Adrenal gland (tissue), 12 donors: ENCODE measurements around the gene ATRIP. TPM values are rescaled to one million over a fixed set of nuclear protein-coding genes. Genes with fewer than 3 reads are reported as not detected.

ENCODE experiments used
- DNase-seq, 7 donors: peaks; one replicate each; pipeline ENCODE4 v3.0.0-alpha.2; 2019 to 2020
- H3K27ac ChIP-seq, 5 donors: fragments of 200-600 bp; sonication (generic) in 4 of 5; 1 replicate in 3 of 5; 2 replicates in 2 of 5; pipeline versions ENCODE4 v1.5.1 to v1.8.0; 2016 to 2020; ENCODE audit warnings: mild to moderate bottlenecking in 1 of 5
- H3K27me3 ChIP-seq: fragments of 200-600 bp; 2 replicates; pipeline ENCODE4 v1.8.0; 2021
- H3K36me3 ChIP-seq, 2 donors: fragments of 200-600 bp; replicated peaks in 1 of 2; 1 replicate in 1 of 2; 2 replicates in 1 of 2; pipeline versions ENCODE4 v1.5.1 to v1.8.0; 2018 to 2022
- H3K4me1 ChIP-seq, 2 donors: fragments of 200-600 bp; replicated peaks in 1 of 2; 1 replicate in 1 of 2; 2 replicates in 1 of 2; pipeline versions ENCODE4 v1.5.1 to v1.8.0; 2018 to 2021
- H3K4me3 ChIP-seq, 4 donors: fragments of 200-600 bp; sonication (generic) in 3 of 4; one replicate each; pipeline ENCODE4 v1.5.1; 2016 to 2018
- H3K9me3 ChIP-seq, 3 donors: fragments of 200-600 bp; sonication (generic) in 1 of 3; replicated peaks in 1 of 3; 1 replicate in 2 of 3; 2 replicates in 1 of 3; pipeline versions ENCODE4 v1.5.1 to v1.8.0; 2016 to 2021
- POLR2A ChIP-seq, 2 donors: fragments of 450-650 bp; IDR thresholded peaks; one replicate each; pipeline ENCODE4 v1.6.1; 2017; ENCODE audit warnings: antibody characterized with exemption in 2 of 2, mild to moderate bottlenecking in 2 of 2, moderate library complexity in 1 of 2
- WGBS, 4 donors: extraction: QIAGEN DNeasy Blood & Tissue Kit in 2 of 4; methylation state at CpG; one replicate each; pipeline versions ENCODE4 v1.1.5 to v1.1.7; 2013 to 2017; 5-methylcytosine and 5-hydroxymethylcytosine counted together
- intact Hi-C, 2 donors: fragments of 100-400 bp; cut with DNase I; formaldehyde crosslinking; loops; one replicate each; pipeline versions ENCODE4 v1.14.1 to v1.15.0; 2022 to 2023
- polyA plus RNA-seq, 3 donors: library from polyadenylated mRNA; stranded (reverse); fragments of 200-250 nt in 2 of 3; fragments of 350-450 nt in 1 of 3; fragmentation: Illumina TruSeq in 1 of 3; extraction: RNeasy Lipid Tissue Mini Kit (QIAGEN cat#74804) in 1 of 3; gene quantifications; one replicate each; pipeline ENCODE4 v1.2.3, GENCODE V29; 2013 to 2014
- total RNA-seq, 9 donors: library from RNA; depleted of rRNA in 4 of 9; stranded (reverse); fragments of >200 nt in 4 of 9; fragments of 120-200 nt in 1 of 9; fragmentation: NEBNext Ultra II Directional in 1 of 9; extraction: Animal tissue kit (Norgen Biotek cat#: 25700) in 1 of 9; gene quantifications; one replicate each; pipeline versions ENCODE4 v1.1.0 to v1.2.4, GENCODE V29; 2013 to 2023
- TF ChIP-seq, protein P1 (sequence below), 6 experiments: fragments of 450-650 bp in 4 of 6; fragments of 200-600 bp in 2 of 6; sonication (generic) in 1 of 6; IDR thresholded peaks; 1 replicate in 5 of 6; 2 replicates in 1 of 6; pipeline versions ENCODE4 v1.5.1 to v1.8.0; 2016 to 2021; ENCODE audit warnings: antibody characterized with exemption in 6 of 6, mild to moderate bottlenecking in 2 of 6, moderate library complexity in 1 of 6
- donor health status: healthy with polysubstance abuse.
- donor health status: Bipolar disorder and iron deficiency.
- donor health status: DM: yes; HTN: yes; CAD: no.
- donor health status: DM: no; HTN: no; CAD: no.
- donor health status: DM: no; HTN: no; CAD: no.
- donor health status: DM: yes; HTN: yes; CAD: no.

The ATRIP gene
- total and polyA plus RNA-seq, 12 donors, result 5.1 to 15.9 (median 6.8) TPM

DNA sequence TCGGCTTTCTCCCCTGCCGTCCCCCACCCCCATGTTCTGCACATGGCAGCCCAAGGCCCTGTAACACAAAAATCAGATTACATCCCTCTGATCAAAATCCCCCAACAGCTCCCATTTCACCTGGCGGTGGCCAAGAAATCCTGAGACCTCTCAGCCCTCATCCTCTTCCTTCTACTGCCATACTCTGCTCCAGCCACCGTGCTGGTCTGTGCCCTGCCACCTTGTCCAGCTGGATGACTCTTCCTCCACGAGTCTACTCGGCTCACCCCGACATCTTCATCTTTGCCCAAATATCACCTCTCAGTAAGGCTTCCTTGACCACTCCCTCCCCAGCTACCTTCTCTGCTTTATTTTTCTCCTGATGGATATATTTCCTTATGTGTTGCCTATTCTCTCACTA, 9.7 kb upstream of the ATRIP start:
- DNase-seq, result no peak
- Histone ChIP-seq H3K4me3 (no peak overlapping the region), H3K36me3 (peaks cover 0 to 19% of the 10 kb centered on the region in 2 donors), H3K4me1 (peaks cover 16 to 24% of the 10 kb centered on the region in 2 donors), H3K27me3 (no peaks in the 10 kb centered on the region), H3K27ac (no peak overlapping the region), H3K9me3 (no peaks in the 10 kb centered on the region)
- 76 to 81% (median 79%) methylated on average over 7 of the region's 7 CpGs for WGBS, 4 donors
- TF ChIP-seq POLR2A (IDR thresholded peaks at IDR 0.05), result no peak
- TF ChIP-seq, protein P1, sequence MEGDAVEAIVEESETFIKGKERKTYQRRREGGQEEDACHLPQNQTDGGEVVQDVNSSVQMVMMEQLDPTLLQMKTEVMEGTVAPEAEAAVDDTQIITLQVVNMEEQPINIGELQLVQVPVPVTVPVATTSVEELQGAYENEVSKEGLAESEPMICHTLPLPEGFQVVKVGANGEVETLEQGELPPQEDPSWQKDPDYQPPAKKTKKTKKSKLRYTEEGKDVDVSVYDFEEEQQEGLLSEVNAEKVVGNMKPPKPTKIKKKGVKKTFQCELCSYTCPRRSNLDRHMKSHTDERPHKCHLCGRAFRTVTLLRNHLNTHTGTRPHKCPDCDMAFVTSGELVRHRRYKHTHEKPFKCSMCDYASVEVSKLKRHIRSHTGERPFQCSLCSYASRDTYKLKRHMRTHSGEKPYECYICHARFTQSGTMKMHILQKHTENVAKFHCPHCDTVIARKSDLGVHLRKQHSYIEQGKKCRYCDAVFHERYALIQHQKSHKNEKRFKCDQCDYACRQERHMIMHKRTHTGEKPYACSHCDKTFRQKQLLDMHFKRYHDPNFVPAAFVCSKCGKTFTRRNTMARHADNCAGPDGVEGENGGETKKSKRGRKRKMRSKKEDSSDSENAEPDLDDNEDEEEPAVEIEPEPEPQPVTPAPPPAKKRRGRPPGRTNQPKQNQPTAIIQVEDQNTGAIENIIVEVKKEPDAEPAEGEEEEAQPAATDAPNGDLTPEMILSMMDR (IDR thresholded peaks at IDR 0.05), result no peak
- intact Hi-C loops, result loop anchor here (5.0 to 10.0 kb wide), 4 partner anchors 40 to 242 kb away; no protein-coding TSS in a partner anchor

DNA sequence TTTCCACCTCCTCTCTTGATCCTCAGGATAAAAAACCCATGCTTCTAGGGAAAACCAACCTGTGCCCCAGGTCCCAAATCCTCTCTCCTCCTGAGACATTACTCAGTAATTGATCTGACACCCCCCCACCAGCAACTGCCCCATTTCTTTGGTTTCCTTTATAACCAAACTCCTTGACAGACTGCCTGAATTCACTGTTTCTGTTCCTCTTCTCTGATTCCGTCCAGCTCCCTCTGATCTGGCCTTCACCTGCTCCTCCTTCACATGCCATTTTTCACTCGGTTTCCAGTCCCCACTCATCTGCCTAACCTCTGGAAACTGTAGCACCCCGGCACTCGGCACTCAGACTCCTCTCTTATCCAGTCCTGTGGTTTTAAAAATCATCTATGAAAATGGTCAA, 8.7 kb upstream of the ATRIP start:
- H3K27me3 ChIP-seq, result no peaks in the 10 kb centered on the region
- H3K36me3 ChIP-seq, result peaks cover 0 to 13% of the 10 kb centered on the region in 2 donors
- H3K27ac ChIP-seq, result no peak overlapping the region
- no peak overlapping the region for H3K4me3 ChIP-seq
- peaks cover 18 to 29% of the 10 kb centered on the region in 2 donors for H3K4me1 ChIP-seq
- H3K9me3 ChIP-seq, result no peaks in the 10 kb centered on the region
- intact Hi-C loops, result loop anchor here (5.0 to 10.0 kb wide), 4 partner anchors 41 to 243 kb away; no protein-coding TSS in a partner anchor
- 66 to 81% (median 74%) methylated on average over 4 of the region's 4 CpGs for WGBS, 4 donors
- TF ChIP-seq, protein P1 (IDR thresholded peaks at IDR 0.05), result no peak
- TF ChIP-seq POLR2A (IDR thresholded peaks at IDR 0.05), result no peak
- no peak for DNase-seq

DNA sequence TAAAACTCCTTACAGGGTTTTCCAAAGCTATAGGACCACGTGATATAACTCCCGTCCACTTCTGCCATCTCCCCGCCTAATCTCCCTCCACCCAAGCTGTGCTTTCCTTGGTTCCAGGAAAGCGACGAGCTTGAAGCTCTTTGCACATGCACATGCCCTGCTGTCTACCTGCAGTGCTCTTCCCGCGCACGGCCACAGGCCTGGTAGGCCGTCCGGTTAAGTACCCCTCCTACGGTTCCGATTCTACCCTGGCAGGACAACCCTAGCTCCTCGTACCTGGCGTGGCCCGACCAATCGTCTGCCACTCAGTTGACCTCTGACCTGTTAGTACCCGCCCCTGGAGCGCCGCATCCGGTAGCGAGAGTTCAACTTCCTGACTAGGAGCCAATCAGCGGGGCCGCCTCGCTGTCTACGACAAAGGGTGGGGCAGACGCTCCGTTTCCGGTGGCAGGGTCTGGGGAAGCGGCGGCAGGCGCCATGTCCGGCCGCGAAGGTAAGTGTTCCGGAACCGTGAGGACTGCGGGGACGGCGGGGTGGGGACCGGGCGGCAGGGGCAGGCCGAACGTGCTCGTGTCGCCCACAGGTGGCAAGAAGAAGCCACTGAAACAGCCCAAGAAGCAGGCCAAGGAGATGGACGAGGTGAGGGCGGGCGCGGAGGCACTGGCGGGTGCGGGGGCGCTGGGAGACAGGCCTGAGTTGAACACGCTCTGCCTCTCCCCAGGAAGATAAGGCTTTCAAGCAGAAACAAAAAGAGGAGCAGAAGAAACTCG, 6.5 kb upstream of the ATRIP start, which contains the start of the genes CCDC51 and TMA7:
CCDC51 (minus strand) TSS at position 300 of the 770 bp plus-strand sequence. CDS start 4,991 bp downstream, outside the sequence.
TMA7 (plus strand) TSS at position 438 of the 770 bp plus-strand sequence; CDS start at position 478, 40 bp downstream.
- peak; percentile 80 to 91 for TF ChIP-seq POLR2A (IDR thresholded peaks at IDR 0.05)
- TF ChIP-seq, protein P1 (IDR thresholded peaks at IDR 0.05), result no peak
- peak; percentile 98 to 99 (median 99) for DNase-seq
- Histone ChIP-seq H3K36me3 (peaks cover 0 to 22% of the 10 kb centered on the region in 2 donors), H3K4me3 (peak within 1 kb of the TSS; percentile 71 to 99 (median 92)), H3K27me3 (no peaks in the 10 kb centered on the region), H3K9me3 (no peaks in the 10 kb centered on the region), H3K27ac (peak within 1 kb of the TSS; percentile 67 to 95 (median 91)), H3K4me1 (peaks cover 18 to 29% of the 10 kb centered on the region in 2 donors)
- 0 to 1% (median 0%) methylated on average over 36 to 54 of the region's 54 CpGs for WGBS, 4 donors
- intact Hi-C loops, result loop anchor here (5.0 to 10.0 kb wide), 4 partner anchors 43 to 245 kb away; no protein-coding TSS in a partner anchor

DNA sequence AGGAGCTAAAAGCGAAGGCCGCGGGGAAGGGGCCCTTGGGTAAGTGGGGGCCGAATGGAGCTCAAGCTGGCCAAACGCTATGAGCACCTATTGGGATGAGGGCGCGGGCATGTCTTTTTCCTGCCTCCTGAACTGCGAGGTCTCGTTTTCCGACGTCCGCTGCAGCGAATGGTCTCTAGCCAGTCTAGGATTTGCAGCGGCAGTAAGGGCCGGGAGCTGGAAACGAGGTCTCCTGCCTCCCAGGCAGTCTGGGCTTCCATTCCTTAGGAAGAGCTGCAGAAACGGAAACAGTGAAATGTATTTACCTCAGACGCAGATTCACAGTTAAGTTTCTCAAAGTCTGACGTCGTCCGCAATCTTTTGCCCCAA, 6.0 kb upstream of the ATRIP start:
- TF ChIP-seq, protein P1 (IDR thresholded peaks at IDR 0.05), result no peak
- no peak for TF ChIP-seq POLR2A (IDR thresholded peaks at IDR 0.05)
- no peaks in the 10 kb centered on the region for H3K9me3 ChIP-seq
- peak in 2 of 7 donors; percentile 34 to 45 for DNase-seq
- no peaks in the 10 kb centered on the region for H3K27me3 ChIP-seq
- 1 to 2% (median 1%) methylated on average over 13 to 21 of the region's 21 CpGs for WGBS, 4 donors
- peaks cover 0 to 22% of the 10 kb centered on the region in 2 donors for H3K36me3 ChIP-seq
- H3K4me1 ChIP-seq, result peaks cover 18 to 29% of the 10 kb centered on the region in 2 donors
- H3K4me3 ChIP-seq, result peak overlapping the region; percentile 71 to 99 (median 92)
- peak overlapping the region; percentile 67 to 95 (median 91) for H3K27ac ChIP-seq
- intact Hi-C loops, result no loop called here
